22Rv1 (cell line): ENCODE results near the gene SLC35E2B.

Experiments used
- H3K27ac ChIP-seq: fragments of 450-650 bp; 2 replicates; pipeline ENCODE4 v1.5.1; 2017
- ZFX ChIP-seq: fragments of 450-650 bp; IDR thresholded peaks from 2 replicates; pipeline ENCODE4 v1.6.1; 2017; ENCODE audit warnings: antibody characterized with exemption, borderline replicate concordance
- TF ChIP-seq, protein P1 (sequence below): fragments of 450-650 bp; IDR thresholded peaks from 2 replicates; pipeline ENCODE4 v1.5.1; 2017; ENCODE audit warnings: mild to moderate bottlenecking

Gene SLC35E2B

DNA sequence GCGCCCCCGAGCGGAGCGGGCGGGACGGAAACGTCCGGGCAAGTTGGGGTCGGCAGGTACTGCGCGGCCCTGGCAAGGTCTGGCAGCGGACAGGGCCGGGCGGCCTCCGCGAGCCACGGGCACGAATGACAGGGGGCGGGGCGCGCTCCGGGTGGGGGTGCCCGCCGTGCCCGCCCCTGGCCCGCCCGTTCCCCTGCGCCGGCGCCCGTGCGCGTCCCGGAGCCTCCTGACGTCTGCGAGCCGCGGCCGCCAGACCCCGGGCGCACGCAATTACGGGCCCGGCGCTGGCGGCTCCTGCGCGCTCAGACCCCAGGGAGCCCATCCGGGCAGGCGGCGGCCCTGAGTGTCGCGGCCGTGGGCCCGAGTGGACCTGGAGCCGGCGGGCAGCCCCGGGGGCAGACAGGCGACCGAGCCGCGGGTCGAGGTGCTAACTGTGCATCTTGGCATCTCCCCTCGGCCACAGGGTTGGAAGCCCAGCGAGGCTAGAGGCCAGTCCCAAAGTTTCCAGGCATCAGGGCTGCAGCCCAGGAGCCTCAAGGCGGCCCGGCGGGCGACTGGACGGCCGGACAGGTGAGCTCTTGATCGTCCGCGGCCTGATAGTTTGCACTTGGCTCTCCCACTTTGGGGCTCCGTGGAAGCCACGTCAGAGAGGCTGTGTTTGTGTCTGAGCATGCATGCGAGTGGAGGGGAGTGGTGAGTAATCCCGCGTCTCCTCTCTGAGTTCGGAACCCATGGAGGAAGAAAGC lies 76.4 kb downstream of the SLC35E2B start:
- no peak for TF ChIP-seq ZFX
- TF ChIP-seq, protein P1, sequence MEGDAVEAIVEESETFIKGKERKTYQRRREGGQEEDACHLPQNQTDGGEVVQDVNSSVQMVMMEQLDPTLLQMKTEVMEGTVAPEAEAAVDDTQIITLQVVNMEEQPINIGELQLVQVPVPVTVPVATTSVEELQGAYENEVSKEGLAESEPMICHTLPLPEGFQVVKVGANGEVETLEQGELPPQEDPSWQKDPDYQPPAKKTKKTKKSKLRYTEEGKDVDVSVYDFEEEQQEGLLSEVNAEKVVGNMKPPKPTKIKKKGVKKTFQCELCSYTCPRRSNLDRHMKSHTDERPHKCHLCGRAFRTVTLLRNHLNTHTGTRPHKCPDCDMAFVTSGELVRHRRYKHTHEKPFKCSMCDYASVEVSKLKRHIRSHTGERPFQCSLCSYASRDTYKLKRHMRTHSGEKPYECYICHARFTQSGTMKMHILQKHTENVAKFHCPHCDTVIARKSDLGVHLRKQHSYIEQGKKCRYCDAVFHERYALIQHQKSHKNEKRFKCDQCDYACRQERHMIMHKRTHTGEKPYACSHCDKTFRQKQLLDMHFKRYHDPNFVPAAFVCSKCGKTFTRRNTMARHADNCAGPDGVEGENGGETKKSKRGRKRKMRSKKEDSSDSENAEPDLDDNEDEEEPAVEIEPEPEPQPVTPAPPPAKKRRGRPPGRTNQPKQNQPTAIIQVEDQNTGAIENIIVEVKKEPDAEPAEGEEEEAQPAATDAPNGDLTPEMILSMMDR, result no peak
- H3K27ac ChIP-seq, result peak overlapping the region; percentile 98

DNA sequence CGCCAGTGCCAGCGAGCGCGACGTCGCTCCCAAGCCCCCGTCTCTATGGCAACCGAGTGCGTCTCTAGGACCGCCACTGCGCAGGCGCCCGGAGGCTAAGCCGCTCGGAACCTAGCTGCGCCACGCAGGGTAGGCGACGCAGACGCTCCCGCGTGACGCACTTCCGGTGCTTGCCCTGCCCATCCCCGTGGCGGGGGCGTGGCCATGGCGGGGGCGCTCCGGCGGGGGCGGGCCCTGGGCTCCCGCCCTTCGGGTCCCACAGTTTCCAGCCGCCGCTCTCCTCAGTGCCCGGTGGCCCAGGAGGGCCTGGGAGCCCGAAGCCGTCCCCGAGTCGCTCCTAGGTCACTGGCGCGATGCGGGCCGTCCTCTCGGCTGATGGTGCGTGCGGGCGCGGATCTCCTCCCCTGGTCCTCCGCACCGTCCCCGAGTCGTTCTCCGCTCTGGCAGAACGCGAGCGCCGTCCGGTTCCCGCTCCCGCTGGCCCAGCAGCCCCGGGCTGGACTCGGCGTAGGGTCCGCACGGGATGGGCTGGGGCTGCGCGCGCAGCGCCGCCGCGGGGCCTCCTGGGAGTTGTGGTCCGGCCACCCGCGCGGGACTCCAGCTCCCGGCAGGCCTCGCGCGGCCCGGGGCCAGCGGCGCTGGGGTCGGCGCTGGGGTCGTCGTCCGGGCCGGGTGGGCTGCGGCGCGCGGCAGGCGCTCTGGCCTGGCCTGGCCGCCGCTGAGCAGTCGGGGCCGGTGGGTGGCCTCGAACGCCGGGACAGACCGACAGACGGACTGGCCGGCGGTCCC lies 77.1 kb downstream of the SLC35E2B start, which contains the start of gene MIB2:
Gene MIB2 (plus strand): TSS at position 245 of the 789 bp plus-strand sequence. CDS start 7,953 bp downstream, outside the sequence.
- peak within 1 kb of the TSS; percentile 98 for H3K27ac ChIP-seq
- TF ChIP-seq ZFX, result no peak
- TF ChIP-seq, protein P1, result no peak

DNA sequence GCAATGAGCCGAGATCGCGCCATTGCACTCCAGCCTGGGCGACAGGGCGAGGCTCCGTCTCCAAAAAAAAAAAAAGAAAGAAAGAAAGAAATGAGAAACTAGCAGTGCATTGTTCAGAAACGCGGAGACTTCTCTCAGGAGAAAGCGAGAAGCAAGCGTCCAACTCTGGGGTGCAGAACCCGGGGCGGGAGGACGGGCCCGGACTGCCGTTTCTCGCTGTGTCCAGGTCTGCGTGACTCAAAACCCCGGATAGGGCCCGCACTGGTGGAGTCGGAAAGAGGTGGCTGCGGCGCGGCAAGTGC lies 77.7 kb downstream of the SLC35E2B start:
- peak overlapping the region; percentile 98 for H3K27ac ChIP-seq
- TF ChIP-seq ZFX, result no peak
- TF ChIP-seq, protein P1, result no peak

DNA sequence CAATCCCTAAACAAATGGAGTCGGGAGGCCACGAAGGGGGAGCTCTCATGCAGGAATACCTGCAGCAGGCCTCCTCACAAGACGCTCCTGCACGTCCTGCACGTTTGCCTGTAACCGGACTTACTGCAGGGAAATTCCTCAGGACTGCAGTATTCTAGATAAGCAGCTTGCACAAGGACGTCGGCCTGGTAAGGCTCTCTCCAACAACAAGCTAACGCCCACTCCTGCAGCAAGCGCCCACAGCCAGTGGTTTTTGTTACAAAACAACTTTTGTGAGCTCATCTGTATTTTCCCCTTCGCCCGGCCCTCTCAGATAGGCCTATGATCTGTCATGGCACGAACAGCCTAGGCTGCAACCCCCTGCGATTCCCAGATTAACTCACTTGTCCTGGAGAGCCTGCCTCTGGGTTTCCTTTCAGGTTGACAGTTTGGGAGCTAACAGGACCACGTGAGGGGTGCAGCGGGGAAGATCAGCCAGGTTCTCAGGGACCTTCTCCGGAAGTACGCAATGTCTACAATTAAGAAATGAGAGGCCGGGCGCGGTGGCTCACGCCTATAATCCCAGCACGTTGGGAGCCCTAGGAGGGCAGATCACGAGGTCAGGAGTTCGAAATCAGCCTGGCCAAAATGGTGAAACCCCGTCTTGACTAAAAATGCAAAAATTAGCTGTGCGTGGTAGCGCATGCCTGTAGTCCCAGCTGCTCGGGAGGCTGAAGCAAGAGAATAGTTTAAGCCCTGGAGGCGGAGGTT lies 78.2 kb downstream of the SLC35E2B start:
- peak overlapping the region; percentile 98 for H3K27ac ChIP-seq
- TF ChIP-seq ZFX, result no peak
- TF ChIP-seq, protein P1, result no peak

DNA sequence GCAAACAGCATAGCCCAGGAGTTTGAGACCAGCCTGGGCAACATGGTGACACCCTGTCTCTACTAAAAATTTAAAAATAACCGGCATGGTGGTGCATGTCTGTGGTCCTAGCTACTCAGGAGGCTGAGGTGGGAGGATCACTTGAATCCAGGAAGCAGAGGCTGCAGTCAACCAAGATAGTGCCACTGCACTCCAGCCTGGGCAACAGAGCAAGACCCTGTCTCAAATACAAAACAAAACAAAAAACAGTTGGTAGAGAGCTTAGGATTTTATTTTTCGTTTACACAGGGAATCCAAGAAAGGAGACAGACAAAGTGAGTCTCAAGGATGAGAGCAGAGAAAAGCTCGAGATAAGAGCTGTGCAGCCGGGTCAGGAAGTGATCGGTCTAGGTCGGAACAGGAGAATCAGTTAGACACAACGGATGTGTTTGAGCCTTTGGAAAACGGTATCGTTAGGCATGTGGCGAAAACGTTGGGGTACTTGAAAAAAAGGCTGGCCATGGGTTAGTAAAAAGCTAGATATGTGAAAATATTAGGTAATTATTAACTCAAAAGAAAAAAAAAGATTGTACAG lies 79.0 kb downstream of the SLC35E2B start:
- TF ChIP-seq, protein P1, result no peak
- TF ChIP-seq ZFX, result no peak
- peak overlapping the region; percentile 98 for H3K27ac ChIP-seq

DNA sequence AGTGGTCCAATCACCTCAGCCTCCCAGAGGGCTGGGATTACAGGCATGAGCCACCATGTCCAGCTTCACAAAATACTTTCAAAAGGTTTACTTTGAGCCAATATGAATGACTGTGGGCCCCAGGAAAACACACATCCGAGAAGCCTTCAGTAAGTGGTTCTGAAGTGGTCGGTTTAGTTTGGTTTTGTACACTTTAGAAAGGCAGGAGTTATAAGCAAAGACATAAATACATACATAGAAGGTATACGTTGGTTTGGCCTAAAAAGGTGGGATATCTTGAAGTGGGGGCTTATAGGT lies 80.5 kb downstream of the SLC35E2B start:
- H3K27ac ChIP-seq, result no peak overlapping the region
- TF ChIP-seq ZFX, result no peak
- TF ChIP-seq, protein P1, result no peak
